GM12878 (cell line): ENCODE results near the gene FKTN. TPM values are rescaled to one million over a fixed set of nuclear protein-coding genes. Genes with fewer than 3 reads are reported as not detected.

Experiments
- ASH2L ChIP-seq: fragments of 300-600, 200-600 bp; sonication (generic); IDR thresholded peaks from 2 replicates; pipeline ENCODE4 v1.6.1; 2017; ENCODE audit warnings: low read depth, mild to moderate bottlenecking, borderline replicate concordance
- CBX3 ChIP-seq: fragments of 200-600 bp; sonication (generic); IDR thresholded peaks from 2 replicates; pipeline ENCODE4 v1.6.1; 2016; ENCODE audit warnings: low read depth, borderline replicate concordance
- EP300 ChIP-seq, 2 experiments: fragments of 150-350 bp in 1 of 2; IDR thresholded peaks; 2 replicates each; pipeline ENCODE4 v1.6.1; 2011 to 2012; ENCODE audit warnings: low read depth in 2 of 2, low read length in 2 of 2, borderline replicate concordance in 1 of 2, improper control_type of control experiment in 1 of 2, inconsistent platforms in 1 of 2; ENCODE audit not compliant: control insufficient read depth in 1 of 2
- HDAC2 ChIP-seq: fragments of 200-600 bp; sonication (generic); IDR thresholded peaks from 2 replicates; pipeline ENCODE4 v1.6.1; 2017
- JUND ChIP-seq: IDR thresholded peaks from 2 replicates; pipeline ENCODE4 v1.6.1; 2012; ENCODE audit warnings: low read depth, mild to moderate bottlenecking, low read length, improper control_type of control experiment, moderate library complexity
- KDM1A ChIP-seq: fragments of 200-600 bp; sonication (generic); IDR thresholded peaks from 2 replicates; pipeline ENCODE4 v1.6.1; 2016; ENCODE audit warnings: borderline replicate concordance
- SMARCA5 ChIP-seq: fragments of 450-650 bp; IDR thresholded peaks from 2 replicates; pipeline ENCODE4 v1.6.1; 2017; ENCODE audit warnings: mild to moderate bottlenecking
- STAT3 ChIP-seq: IDR thresholded peaks from 2 replicates; pipeline ENCODE4 v1.6.1; 2011; ENCODE audit warnings: low read depth, low read length, improper control_type of control experiment
- TARDBP ChIP-seq: IDR thresholded peaks from 2 replicates; pipeline ENCODE4 v1.6.1; 2016; ENCODE audit warnings: borderline replicate concordance
- WRNIP1 ChIP-seq: IDR thresholded peaks from 2 replicates; pipeline ENCODE4 v1.6.1; 2011; ENCODE audit warnings: low read depth, low read length, improper control_type of control experiment, borderline replicate concordance
- ZBED1 ChIP-seq: IDR thresholded peaks from 2 replicates; pipeline ENCODE4 v1.6.1; 2016; ENCODE audit warnings: borderline replicate concordance
- ZNF217 ChIP-seq: fragments of 450-650 bp; IDR thresholded peaks from 2 replicates; pipeline ENCODE4 v1.6.1; 2017; ENCODE audit warnings: antibody characterized with exemption, mild to moderate bottlenecking
- ZSCAN29 ChIP-seq: fragments of 450-650 bp; IDR thresholded peaks from 2 replicates; pipeline ENCODE4 v1.6.1; 2017; ENCODE audit warnings: mild to moderate bottlenecking, moderate library complexity
- polyA plus RNA-seq, 11 experiments: library from polyadenylated mRNA; depleted of rRNA in 4 of 11; unstranded in 6 of 11; stranded (reverse) in 5 of 11; fragments of >200 nt; fragmentation: Nextera tagmentation in 4 of 11; fragmentation: Illumina TruSeq in 1 of 11; extraction: Ambion mirVana in 4 of 11; extraction: Trizol in 1 of 11; gene quantifications; 1 replicate in 1 of 11; 2 replicates in 10 of 11; pipeline versions ENCODE4 v1.2.1 to v1.2.3, GENCODE V29; 2011 to 2016; ENCODE audit warnings: inconsistent platforms in 2 of 11, missing spikeins in 2 of 11, low read depth in 1 of 11
- total RNA-seq, 4 experiments: library from RNA; depleted of rRNA in 3 of 4; stranded (reverse); fragments of >200 nt in 3 of 4; fragmentation: Illumina TruSeq in 1 of 4; extraction: Trizol in 1 of 4; gene quantifications; 2 replicates each; pipeline versions ENCODE4 v1.2.1 to v1.2.3, GENCODE V29; 2013 to 2021
- TF ChIP-seq, protein P1 (sequence below): fragments of 450-650 bp; IDR thresholded peaks from 2 replicates; pipeline ENCODE4 v1.6.1; 2017; ENCODE audit warnings: mild to moderate bottlenecking
- TF ChIP-seq, protein P2 (sequence below): IDR thresholded peaks from 2 replicates; pipeline ENCODE4 v1.6.1; 2011; ENCODE audit warnings: borderline replicate concordance, low read depth, mild to moderate bottlenecking, moderate library complexity, low read length; ENCODE audit not compliant: insufficient read depth, poor library complexity, severe bottlenecking
- TF ChIP-seq, protein P3 (sequence below), 3 experiments: IDR thresholded peaks in 2 of 3; conservative IDR thresholded peaks in 1 of 3; 2 replicates each; pipeline ENCODE4 v1.5.1; 2011; ENCODE audit warnings: low read depth in 3 of 3, low read length in 3 of 3, mild to moderate bottlenecking in 3 of 3, control low read depth in 2 of 3, moderate library complexity in 2 of 3, inconsistent platforms in 1 of 3, mixed read lengths in 1 of 3; ENCODE audit not compliant: control insufficient read depth in 2 of 3, insufficient read depth in 1 of 3; ENCODE audit errors: extremely low read depth in 1 of 3
- TF ChIP-seq, protein P4 (sequence below): fragments of 450-650 bp; IDR thresholded peaks from 2 replicates; pipeline ENCODE4 v1.6.1; 2017; ENCODE audit warnings: mild to moderate bottlenecking, low read depth, inconsistent platforms; ENCODE audit not compliant: poor library complexity, severe bottlenecking
- TF ChIP-seq, protein P5 (sequence below): fragments of 150-350 bp; IDR thresholded peaks from 2 replicates; pipeline ENCODE4 v1.6.1; 2014; ENCODE audit warnings: mild to moderate bottlenecking, low read depth, low read length
- TF ChIP-seq, protein P6 (sequence below): fragments of 450-650 bp; IDR thresholded peaks from 2 replicates; pipeline ENCODE4 v1.6.1; 2018; ENCODE audit warnings: mild to moderate bottlenecking, low read depth, moderate library complexity; ENCODE audit not compliant: partially characterized antibody

Gene FKTN
- total and polyA plus RNA-seq, 10 of the 15 experiments (the other 5 are each of a cell fraction or from before 2014, with no cell fraction given): 3.6 to 15.9 (median 10.6) TPM

DNA sequence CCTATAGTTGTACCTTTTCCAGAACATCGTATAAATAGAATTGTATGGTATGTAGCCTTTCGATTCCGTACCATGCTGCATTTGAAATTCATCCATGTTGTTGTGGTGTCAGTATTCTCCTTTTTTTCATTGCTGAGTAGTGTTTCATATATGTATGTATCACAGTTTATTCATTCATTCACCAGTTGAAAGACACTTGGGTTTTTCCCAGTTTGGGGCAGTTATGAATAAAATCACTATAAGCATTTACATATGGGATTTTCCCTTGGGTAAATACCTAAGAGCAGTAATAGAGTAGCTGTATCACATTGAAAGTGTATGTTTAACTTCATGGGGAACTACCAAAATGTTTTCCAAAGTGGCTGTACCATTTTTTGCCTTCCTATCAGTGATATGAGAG, 16.1 kb upstream of the FKTN start (continued):
- TF ChIP-seq, protein P1, sequence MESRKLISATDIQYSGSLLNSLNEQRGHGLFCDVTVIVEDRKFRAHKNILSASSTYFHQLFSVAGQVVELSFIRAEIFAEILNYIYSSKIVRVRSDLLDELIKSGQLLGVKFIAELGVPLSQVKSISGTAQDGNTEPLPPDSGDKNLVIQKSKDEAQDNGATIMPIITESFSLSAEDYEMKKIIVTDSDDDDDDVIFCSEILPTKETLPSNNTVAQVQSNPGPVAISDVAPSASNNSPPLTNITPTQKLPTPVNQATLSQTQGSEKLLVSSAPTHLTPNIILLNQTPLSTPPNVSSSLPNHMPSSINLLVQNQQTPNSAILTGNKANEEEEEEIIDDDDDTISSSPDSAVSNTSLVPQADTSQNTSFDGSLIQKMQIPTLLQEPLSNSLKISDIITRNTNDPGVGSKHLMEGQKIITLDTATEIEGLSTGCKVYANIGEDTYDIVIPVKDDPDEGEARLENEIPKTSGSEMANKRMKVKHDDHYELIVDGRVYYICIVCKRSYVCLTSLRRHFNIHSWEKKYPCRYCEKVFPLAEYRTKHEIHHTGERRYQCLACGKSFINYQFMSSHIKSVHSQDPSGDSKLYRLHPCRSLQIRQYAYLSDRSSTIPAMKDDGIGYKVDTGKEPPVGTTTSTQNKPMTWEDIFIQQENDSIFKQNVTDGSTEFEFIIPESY: no peak
- TF ChIP-seq CBX3 (no peak), WRNIP1 (no peak), ZSCAN29 (no peak), ASH2L (no peak), SMARCA5 (peak; percentile 88), EP300 (IDR thresholded peaks at IDR 0.05; ENCODE audit: borderline replicate concordance in 1 of 2, control insufficient read depth in 1 of 2, low read depth in 2 of 2, low read length in 2 of 2) (peak in 1 of 2 experiments; percentile 71; a peak in 1 of 4 replicates), STAT3 (peak; percentile 59; the same call in 1 of the 2 replicates), KDM1A (no peak), ZNF217 (peak; percentile 94), HDAC2 (no peak), JUND (no peak), TARDBP (no peak), ZBED1 (no peak)
- TF ChIP-seq, protein P2, sequence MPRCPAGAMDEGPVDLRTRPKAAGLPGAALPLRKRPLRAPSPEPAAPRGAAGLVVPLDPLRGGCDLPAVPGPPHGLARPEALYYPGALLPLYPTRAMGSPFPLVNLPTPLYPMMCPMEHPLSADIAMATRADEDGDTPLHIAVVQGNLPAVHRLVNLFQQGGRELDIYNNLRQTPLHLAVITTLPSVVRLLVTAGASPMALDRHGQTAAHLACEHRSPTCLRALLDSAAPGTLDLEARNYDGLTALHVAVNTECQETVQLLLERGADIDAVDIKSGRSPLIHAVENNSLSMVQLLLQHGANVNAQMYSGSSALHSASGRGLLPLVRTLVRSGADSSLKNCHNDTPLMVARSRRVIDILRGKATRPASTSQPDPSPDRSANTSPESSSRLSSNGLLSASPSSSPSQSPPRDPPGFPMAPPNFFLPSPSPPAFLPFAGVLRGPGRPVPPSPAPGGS: peak; percentile 48
- TF ChIP-seq, protein P3, sequence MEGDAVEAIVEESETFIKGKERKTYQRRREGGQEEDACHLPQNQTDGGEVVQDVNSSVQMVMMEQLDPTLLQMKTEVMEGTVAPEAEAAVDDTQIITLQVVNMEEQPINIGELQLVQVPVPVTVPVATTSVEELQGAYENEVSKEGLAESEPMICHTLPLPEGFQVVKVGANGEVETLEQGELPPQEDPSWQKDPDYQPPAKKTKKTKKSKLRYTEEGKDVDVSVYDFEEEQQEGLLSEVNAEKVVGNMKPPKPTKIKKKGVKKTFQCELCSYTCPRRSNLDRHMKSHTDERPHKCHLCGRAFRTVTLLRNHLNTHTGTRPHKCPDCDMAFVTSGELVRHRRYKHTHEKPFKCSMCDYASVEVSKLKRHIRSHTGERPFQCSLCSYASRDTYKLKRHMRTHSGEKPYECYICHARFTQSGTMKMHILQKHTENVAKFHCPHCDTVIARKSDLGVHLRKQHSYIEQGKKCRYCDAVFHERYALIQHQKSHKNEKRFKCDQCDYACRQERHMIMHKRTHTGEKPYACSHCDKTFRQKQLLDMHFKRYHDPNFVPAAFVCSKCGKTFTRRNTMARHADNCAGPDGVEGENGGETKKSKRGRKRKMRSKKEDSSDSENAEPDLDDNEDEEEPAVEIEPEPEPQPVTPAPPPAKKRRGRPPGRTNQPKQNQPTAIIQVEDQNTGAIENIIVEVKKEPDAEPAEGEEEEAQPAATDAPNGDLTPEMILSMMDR (IDR thresholded peaks at IDR 0.05 in 2 of 3, conservative IDR thresholded peaks at IDR 0.05 in 1 of 3; ENCODE audit: control insufficient read depth in 2 of 3, extremely low read depth in 1 of 3, insufficient read depth in 1 of 3, low read depth in 3 of 3, low read length in 3 of 3): no peak
- TF ChIP-seq, protein P4, sequence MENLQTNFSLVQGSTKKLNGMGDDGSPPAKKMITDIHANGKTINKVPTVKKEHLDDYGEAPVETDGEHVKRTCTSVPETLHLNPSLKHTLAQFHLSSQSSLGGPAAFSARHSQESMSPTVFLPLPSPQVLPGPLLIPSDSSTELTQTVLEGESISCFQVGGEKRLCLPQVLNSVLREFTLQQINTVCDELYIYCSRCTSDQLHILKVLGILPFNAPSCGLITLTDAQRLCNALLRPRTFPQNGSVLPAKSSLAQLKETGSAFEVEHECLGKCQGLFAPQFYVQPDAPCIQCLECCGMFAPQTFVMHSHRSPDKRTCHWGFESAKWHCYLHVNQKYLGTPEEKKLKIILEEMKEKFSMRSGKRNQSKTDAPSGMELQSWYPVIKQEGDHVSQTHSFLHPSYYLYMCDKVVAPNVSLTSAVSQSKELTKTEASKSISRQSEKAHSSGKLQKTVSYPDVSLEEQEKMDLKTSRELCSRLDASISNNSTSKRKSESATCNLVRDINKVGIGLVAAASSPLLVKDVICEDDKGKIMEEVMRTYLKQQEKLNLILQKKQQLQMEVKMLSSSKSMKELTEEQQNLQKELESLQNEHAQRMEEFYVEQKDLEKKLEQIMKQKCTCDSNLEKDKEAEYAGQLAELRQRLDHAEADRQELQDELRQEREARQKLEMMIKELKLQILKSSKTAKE: peak; percentile 34
- TF ChIP-seq, protein P5, sequence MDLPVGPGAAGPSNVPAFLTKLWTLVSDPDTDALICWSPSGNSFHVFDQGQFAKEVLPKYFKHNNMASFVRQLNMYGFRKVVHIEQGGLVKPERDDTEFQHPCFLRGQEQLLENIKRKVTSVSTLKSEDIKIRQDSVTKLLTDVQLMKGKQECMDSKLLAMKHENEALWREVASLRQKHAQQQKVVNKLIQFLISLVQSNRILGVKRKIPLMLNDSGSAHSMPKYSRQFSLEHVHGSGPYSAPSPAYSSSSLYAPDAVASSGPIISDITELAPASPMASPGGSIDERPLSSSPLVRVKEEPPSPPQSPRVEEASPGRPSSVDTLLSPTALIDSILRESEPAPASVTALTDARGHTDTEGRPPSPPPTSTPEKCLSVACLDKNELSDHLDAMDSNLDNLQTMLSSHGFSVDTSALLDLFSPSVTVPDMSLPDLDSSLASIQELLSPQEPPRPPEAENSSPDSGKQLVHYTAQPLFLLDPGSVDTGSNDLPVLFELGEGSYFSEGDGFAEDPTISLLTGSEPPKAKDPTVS: no peak
- TF ChIP-seq, protein P6, sequence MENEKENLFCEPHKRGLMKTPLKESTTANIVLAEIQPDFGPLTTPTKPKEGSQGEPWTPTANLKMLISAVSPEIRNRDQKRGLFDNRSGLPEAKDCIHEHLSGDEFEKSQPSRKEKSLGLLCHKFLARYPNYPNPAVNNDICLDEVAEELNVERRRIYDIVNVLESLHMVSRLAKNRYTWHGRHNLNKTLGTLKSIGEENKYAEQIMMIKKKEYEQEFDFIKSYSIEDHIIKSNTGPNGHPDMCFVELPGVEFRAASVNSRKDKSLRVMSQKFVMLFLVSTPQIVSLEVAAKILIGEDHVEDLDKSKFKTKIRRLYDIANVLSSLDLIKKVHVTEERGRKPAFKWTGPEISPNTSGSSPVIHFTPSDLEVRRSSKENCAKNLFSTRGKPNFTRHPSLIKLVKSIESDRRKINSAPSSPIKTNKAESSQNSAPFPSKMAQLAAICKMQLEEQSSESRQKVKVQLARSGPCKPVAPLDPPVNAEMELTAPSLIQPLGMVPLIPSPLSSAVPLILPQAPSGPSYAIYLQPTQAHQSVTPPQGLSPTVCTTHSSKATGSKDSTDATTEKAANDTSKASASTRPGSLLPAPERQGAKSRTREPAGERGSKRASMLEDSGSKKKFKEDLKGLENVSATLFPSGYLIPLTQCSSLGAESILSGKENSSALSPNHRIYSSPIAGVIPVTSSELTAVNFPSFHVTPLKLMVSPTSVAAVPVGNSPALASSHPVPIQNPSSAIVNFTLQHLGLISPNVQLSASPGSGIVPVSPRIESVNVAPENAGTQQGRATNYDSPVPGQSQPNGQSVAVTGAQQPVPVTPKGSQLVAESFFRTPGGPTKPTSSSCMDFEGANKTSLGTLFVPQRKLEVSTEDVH: no peak
